GM23338 (cell line): ENCODE results near the gene CCNK. TPM values are rescaled to one million over a fixed set of nuclear protein-coding genes. Genes with fewer than 3 reads are reported as not detected.

Experiments
- ATAC-seq: fragments of 200-7000 bp; cut with Tn5 transposase; 3 replicates; pipeline ENCODE4 v1.9.1; 2020
- DNase-seq: peaks from one replicate; pipeline ENCODE4 v3.0.0-alpha.2; 2015; ENCODE audit warnings: low spot score
- H2AFZ ChIP-seq: fragments of 200-600 bp; sonication (generic); 2 replicates; pipeline ENCODE4 v1.8.0; 2016; ENCODE audit warnings: antibody characterized with exemption, mild to moderate bottlenecking, moderate library complexity
- H3F3A ChIP-seq: fragments of 200-600 bp; sonication (generic); replicated peaks from 2 replicates; pipeline ENCODE4 v1.8.0; 2017; ENCODE audit warnings: antibody characterized with exemption, mixed run types, low read depth
- H3K27ac ChIP-seq: fragments of 200-600 bp; sonication (generic); 2 replicates; pipeline ENCODE4 v1.6.1; 2016; ENCODE audit warnings: low read depth
- H3K27me3 ChIP-seq: fragments of 200-600 bp; sonication (generic); 2 replicates; pipeline ENCODE4 v1.8.0; 2016; ENCODE audit warnings: mild to moderate bottlenecking, mixed run types, moderate library complexity; ENCODE audit not compliant: insufficient read depth
- H3K36me3 ChIP-seq: fragments of 200-600 bp; sonication (generic); 2 replicates; pipeline ENCODE4 v1.8.0; 2016; ENCODE audit warnings: mild to moderate bottlenecking; ENCODE audit not compliant: insufficient read depth
- H3K4me1 ChIP-seq: fragments of 200-600 bp; sonication (generic); 2 replicates; pipeline ENCODE4 v1.8.0; 2016; ENCODE audit warnings: mild to moderate bottlenecking, moderate library complexity; ENCODE audit not compliant: insufficient read depth
- H3K4me2 ChIP-seq: fragments of 200-600 bp; sonication (generic); 2 replicates; pipeline ENCODE4 v1.7.1; 2017; ENCODE audit warnings: mixed run types
- H3K4me3 ChIP-seq: fragments of 200-600 bp; sonication (generic); 2 replicates; pipeline ENCODE4 v1.6.1; 2016; ENCODE audit warnings: mixed run types
- H3K79me2 ChIP-seq: fragments of 200-600 bp; sonication (generic); replicated peaks from 2 replicates; pipeline ENCODE4 v1.8.0; 2017; ENCODE audit warnings: mild to moderate bottlenecking; ENCODE audit not compliant: insufficient read depth
- H3K9me2 ChIP-seq: fragments of 200-600 bp; sonication (generic); 2 replicates; pipeline ENCODE4 v1.8.0; 2017; ENCODE audit not compliant: insufficient read depth
- H4K20me1 ChIP-seq: fragments of 200-600 bp; sonication (generic); replicated peaks from 2 replicates; pipeline ENCODE4 v1.8.0; 2017; ENCODE audit warnings: mild to moderate bottlenecking; ENCODE audit not compliant: insufficient read depth
- H3K27ac Mint-ChIP-seq: 2 replicates; pipeline ENCODE4 v1.8.0; 2020; ENCODE audit warnings: inconsistent platforms, mild to moderate bottlenecking, moderate library complexity, mixed read lengths
- H3K27me3 Mint-ChIP-seq: 3 replicates; pipeline ENCODE4 v1.8.0; 2022; ENCODE audit warnings: low read depth, mild to moderate bottlenecking, moderate library complexity, mixed read lengths, inconsistent platforms; ENCODE audit not compliant: insufficient read depth, poor library complexity
- H3K36me3 Mint-ChIP-seq: 3 replicates; pipeline ENCODE4 v1.8.0; 2021; ENCODE audit warnings: low read depth, mild to moderate bottlenecking, inconsistent platforms, moderate library complexity, mixed read lengths
- H3K4me1 Mint-ChIP-seq: 3 replicates; pipeline ENCODE4 v1.8.0; 2020; ENCODE audit warnings: mild to moderate bottlenecking, inconsistent platforms, mixed read lengths
- H3K4me3 Mint-ChIP-seq: 3 replicates; pipeline ENCODE4 v1.8.0; 2021; ENCODE audit warnings: moderate library complexity, mild to moderate bottlenecking, inconsistent platforms, mixed read lengths
- H3K9me3 Mint-ChIP-seq: 3 replicates; pipeline ENCODE4 v1.8.0; 2020; ENCODE audit warnings: moderate library complexity, mild to moderate bottlenecking, inconsistent platforms, mixed read lengths
- POLR2AphosphoS5 ChIP-seq: IDR thresholded peaks from 2 replicates; pipeline ENCODE4 v1.6.1; 2016; ENCODE audit warnings: antibody characterized with exemption, low read depth
- STAT1 ChIP-seq: IDR thresholded peaks from one replicate; pipeline ENCODE4 v1.6.1; 2016; ENCODE audit warnings: antibody characterized with exemption; ENCODE audit not compliant: unreplicated experiment
- ZNF114 ChIP-seq: fragments of 250-450 bp; sonication (Bioruptor Pico); IDR thresholded peaks from 2 replicates; pipeline ENCODE4 v1.5.0; 2020; ENCODE audit warnings: mild to moderate bottlenecking, moderate library complexity
- ZNF331 ChIP-seq: fragments of 250-450 bp; sonication (Bioruptor Pico); IDR thresholded peaks from 2 replicates; pipeline ENCODE4 v1.5.0; 2020; ENCODE audit warnings: low read depth, mild to moderate bottlenecking, moderate library complexity
- polyA plus RNA-seq: library from polyadenylated mRNA; unstranded; fragments of >200 nt; fragmentation: Nextera tagmentation; extraction: Ambion mirVana; gene quantifications from 2 replicates; pipeline ENCODE4 v1.2.1, GENCODE V29; 2016
- total RNA-seq: library from RNA; depleted of rRNA; stranded (reverse); fragments of >200 nt; shearing (Covaris generic); gene quantifications from 2 replicates; pipeline ENCODE4 v1.2.3, GENCODE V29; 2014
- TF ChIP-seq, protein P1 (sequence below), 2 experiments: fragments of 200-600 bp in 1 of 2; sonication (generic) in 1 of 2; conservative IDR thresholded peaks; 2 replicates each; pipeline versions ENCODE4 v1.5.1 to v1.6.1; 2016 to 2017; ENCODE audit warnings: antibody characterized with exemption in 2 of 2, low read depth in 2 of 2, mild to moderate bottlenecking in 2 of 2, moderate library complexity in 1 of 2
- TF ChIP-seq, protein P2 (sequence below): fragments of 250-450 bp; sonication (Bioruptor Pico); IDR thresholded peaks from 2 replicates; pipeline ENCODE4 v1.5.0; 2020; ENCODE audit warnings: mild to moderate bottlenecking, moderate library complexity

Gene CCNK
- total and polyA plus RNA-seq, 2 experiments from 2014 or later, result 54.0 to 60.6 TPM

DNA sequence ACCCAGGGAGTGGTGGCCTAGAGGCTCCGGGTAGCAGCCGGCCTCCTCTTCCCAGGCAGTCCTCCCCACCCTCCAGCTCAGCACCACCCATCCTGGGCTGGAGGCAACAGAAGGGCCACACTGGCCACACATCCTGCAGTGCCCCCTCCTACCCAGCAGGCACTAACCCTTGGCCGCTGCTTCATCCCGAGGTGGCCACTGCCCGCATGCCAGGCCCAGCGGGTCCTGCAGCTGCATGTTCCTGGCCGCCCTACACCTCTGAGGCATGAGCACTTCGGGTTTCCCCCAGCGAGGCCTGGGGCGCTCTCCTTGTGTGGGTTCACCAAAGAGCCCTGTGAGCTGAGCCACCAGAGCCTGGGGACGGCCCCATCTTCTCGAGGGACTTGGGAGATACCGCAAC, 61.4 kb downstream of the CCNK start:
- no peaks in the 10 kb centered on the region for H3F3A ChIP-seq
- peaks cover 3% of the 10 kb centered on the region; the same call in 1 of the 2 replicates for H4K20me1 ChIP-seq
- no peaks in the 10 kb centered on the region for H3K9me3 Mint-ChIP-seq
- peaks cover 57% of the 10 kb centered on the region for H3K4me1 Mint-ChIP-seq
- H3K4me3 Mint-ChIP-seq, result no peak overlapping the region
- H3K27me3 Mint-ChIP-seq, result peaks cover 23% of the 10 kb centered on the region
- peaks cover 22% of the 10 kb centered on the region for H3K4me1 ChIP-seq
- H3K79me2 ChIP-seq, result peaks cover 62% of the 10 kb centered on the region
- H2AFZ ChIP-seq, result no peak overlapping the region
- H3K27ac ChIP-seq, result no peak overlapping the region
- no peaks in the 10 kb centered on the region for H3K36me3 ChIP-seq
- no peak overlapping the region for H3K27ac Mint-ChIP-seq
- H3K4me3 ChIP-seq, result no peak overlapping the region
- TF ChIP-seq ZNF331 (CRISPR knock-in tag), result no peak
- TF ChIP-seq, protein P1, sequence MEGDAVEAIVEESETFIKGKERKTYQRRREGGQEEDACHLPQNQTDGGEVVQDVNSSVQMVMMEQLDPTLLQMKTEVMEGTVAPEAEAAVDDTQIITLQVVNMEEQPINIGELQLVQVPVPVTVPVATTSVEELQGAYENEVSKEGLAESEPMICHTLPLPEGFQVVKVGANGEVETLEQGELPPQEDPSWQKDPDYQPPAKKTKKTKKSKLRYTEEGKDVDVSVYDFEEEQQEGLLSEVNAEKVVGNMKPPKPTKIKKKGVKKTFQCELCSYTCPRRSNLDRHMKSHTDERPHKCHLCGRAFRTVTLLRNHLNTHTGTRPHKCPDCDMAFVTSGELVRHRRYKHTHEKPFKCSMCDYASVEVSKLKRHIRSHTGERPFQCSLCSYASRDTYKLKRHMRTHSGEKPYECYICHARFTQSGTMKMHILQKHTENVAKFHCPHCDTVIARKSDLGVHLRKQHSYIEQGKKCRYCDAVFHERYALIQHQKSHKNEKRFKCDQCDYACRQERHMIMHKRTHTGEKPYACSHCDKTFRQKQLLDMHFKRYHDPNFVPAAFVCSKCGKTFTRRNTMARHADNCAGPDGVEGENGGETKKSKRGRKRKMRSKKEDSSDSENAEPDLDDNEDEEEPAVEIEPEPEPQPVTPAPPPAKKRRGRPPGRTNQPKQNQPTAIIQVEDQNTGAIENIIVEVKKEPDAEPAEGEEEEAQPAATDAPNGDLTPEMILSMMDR (conservative IDR thresholded peaks at IDR 0.05; ENCODE audit: low read depth in 2 of 2), result no peak
- TF ChIP-seq POLR2AphosphoS5, result no peak
- no peak for TF ChIP-seq STAT1
- ATAC-seq, result no peak
- no peaks in the 10 kb centered on the region for H3K27me3 ChIP-seq
- no peak for DNase-seq
- H3K36me3 Mint-ChIP-seq, result no peaks in the 10 kb centered on the region
- no peak overlapping the region for H3K4me2 ChIP-seq
- H3K9me2 ChIP-seq, result no peaks in the 10 kb centered on the region

DNA sequence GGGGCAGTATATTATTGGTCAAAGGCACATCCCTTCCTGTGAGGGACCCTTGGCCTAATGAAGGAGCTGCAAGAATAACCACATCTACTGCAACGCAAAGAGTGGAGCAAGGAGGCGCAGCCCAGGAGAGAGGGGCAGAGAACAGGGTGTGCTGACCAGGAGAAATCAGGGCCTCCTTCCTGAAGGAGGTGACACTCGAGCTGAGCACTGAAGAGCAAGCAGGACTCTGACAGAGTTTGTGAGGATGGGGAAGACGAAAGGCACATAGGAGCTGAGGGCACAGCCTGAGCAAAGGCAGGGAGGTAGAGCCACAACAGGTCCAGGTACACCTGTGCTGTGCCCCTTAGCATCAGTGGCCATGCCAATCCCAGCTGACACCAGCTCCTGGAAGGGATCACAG, 62.2 kb downstream of the CCNK start:
- Histone ChIP-seq H3K4me3 (no peak overlapping the region), H3F3A (no peaks in the 10 kb centered on the region), H2AFZ (no peak overlapping the region), H4K20me1 (peaks cover 9% of the 10 kb centered on the region; the same call in 1 of the 2 replicates), H3K4me1 (peaks cover 17% of the 10 kb centered on the region), H3K4me2 (no peak overlapping the region), H3K9me2 (no peaks in the 10 kb centered on the region), H3K36me3 (no peaks in the 10 kb centered on the region), H3K79me2 (peaks cover 63% of the 10 kb centered on the region), H3K27me3 (no peaks in the 10 kb centered on the region), H3K27ac (no peak overlapping the region)
- no peak overlapping the region for H3K27ac Mint-ChIP-seq
- peaks cover 17% of the 10 kb centered on the region for H3K27me3 Mint-ChIP-seq
- no peak for ATAC-seq
- TF ChIP-seq ZNF114 (CRISPR knock-in tag), result no peak
- TF ChIP-seq, protein P1 (conservative IDR thresholded peaks at IDR 0.05; ENCODE audit: low read depth in 2 of 2), result no peak
- no peak for TF ChIP-seq STAT1
- no peak for TF ChIP-seq POLR2AphosphoS5
- TF ChIP-seq, protein P2, sequence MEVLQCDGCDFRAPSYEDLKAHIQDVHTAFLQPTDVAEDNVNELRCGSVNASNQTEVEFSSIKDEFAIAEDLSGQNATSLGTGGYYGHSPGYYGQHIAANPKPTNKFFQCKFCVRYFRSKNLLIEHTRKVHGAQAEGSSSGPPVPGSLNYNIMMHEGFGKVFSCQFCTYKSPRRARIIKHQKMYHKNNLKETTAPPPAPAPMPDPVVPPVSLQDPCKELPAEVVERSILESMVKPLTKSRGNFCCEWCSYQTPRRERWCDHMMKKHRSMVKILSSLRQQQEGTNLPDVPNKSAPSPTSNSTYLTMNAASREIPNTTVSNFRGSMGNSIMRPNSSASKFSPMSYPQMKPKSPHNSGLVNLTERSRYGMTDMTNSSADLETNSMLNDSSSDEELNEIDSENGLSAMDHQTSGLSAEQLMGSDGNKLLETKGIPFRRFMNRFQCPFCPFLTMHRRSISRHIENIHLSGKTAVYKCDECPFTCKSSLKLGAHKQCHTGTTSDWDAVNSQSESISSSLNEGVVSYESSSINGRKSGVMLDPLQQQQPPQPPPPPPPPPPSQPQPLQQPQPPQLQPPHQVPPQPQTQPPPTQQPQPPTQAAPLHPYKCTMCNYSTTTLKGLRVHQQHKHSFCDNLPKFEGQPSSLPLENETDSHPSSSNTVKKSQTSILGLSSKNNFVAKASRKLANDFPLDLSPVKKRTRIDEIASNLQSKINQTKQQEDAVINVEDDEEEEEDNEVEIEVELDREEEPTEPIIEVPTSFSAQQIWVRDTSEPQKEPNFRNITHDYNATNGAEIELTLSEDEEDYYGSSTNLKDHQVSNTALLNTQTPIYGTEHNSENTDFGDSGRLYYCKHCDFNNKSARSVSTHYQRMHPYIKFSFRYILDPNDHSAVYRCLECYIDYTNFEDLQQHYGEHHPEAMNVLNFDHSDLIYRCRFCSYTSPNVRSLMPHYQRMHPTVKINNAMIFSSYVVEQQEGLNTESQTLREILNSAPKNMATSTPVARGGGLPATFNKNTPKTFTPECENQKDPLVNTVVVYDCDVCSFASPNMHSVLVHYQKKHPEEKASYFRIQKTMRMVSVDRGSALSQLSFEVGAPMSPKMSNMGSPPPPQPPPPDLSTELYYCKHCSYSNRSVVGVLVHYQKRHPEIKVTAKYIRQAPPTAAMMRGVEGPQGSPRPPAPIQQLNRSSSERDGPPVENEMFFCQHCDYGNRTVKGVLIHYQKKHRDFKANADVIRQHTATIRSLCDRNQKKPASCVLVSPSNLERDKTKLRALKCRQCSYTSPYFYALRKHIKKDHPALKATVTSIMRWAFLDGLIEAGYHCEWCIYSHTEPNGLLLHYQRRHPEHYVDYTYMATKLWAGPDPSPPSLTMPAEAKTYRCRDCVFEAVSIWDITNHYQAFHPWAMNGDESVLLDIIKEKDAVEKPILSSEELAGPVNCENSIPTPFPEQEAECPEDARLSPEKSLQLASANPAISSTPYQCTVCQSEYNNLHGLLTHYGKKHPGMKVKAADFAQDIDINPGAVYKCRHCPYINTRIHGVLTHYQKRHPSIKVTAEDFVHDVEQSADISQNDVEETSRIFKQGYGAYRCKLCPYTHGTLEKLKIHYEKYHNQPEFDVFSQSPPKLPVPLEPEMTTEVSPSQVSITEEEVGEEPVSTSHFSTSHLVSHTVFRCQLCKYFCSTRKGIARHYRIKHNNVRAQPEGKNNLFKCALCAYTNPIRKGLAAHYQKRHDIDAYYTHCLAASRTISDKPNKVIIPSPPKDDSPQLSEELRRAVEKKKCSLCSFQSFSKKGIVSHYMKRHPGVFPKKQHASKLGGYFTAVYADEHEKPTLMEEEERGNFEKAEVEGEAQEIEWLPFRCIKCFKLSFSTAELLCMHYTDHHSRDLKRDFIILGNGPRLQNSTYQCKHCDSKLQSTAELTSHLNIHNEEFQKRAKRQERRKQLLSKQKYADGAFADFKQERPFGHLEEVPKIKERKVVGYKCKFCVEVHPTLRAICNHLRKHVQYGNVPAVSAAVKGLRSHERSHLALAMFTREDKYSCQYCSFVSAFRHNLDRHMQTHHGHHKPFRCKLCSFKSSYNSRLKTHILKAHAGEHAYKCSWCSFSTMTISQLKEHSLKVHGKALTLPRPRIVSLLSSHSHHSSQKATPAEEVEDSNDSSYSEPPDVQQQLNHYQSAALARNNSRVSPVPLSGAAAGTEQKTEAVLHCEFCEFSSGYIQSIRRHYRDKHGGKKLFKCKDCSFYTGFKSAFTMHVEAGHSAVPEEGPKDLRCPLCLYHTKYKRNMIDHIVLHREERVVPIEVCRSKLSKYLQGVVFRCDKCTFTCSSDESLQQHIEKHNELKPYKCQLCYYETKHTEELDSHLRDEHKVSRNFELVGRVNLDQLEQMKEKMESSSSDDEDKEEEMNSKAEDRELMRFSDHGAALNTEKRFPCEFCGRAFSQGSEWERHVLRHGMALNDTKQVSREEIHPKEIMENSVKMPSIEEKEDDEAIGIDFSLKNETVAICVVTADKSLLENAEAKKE, result no peak
- DNase-seq, result no peak
- H3K9me3 Mint-ChIP-seq, result no peaks in the 10 kb centered on the region
- H3K4me1 Mint-ChIP-seq, result peaks cover 53% of the 10 kb centered on the region
- H3K4me3 Mint-ChIP-seq, result no peak overlapping the region
- H3K36me3 Mint-ChIP-seq, result no peaks in the 10 kb centered on the region
